CD4-positive, alpha-beta T cell treated with Interferon gamma for 1 hour (primary cell): ENCODE measurements around the gene ICE2.

Experiments used
- DNase-seq: peaks from one replicate; pipeline ENCODE4 v3.0.0-alpha.2; 2020

The ICE2 gene

DNA sequence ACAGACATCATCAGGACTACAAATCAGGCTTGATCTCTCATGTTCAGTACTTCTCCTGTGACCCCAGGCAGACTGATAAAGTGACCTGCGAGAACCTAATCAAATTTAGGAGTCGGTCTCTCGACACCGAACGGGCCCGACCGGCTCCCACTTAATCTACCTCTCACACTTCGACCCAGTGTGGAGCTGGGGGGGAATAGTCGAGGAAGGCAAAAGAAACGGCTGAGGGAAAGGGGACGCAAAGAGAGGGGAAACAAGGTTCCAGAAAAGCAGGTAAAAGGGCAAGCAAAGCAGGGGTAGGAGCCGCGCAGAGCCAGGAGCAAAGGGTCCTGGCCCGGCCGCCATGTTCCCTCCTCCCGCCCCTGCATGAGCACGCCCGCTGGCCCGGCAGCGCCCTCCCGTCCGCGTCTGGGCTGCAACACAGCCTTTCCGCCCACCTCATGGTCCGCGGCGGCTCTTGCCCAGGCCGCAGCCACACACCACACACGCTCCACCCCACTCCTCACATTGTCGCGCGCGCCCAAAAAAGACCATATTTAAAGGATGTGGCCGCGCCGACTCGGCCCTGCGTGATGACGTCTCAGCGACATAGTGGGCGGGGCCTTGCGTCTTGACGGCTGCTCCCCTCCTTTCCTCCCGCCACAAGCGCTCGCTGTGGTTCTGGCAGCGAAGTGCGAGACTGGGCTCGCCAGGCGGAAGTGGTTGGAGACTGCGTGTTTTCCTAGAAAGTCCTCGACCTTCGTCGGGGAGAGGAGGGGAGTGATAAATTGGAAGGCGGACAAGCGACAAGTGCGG, at the start of gene ICE2:
Gene ICE2 (minus strand): TSS at position 577 of the 795 bp plus-strand sequence. CDS start 1,165 bp downstream, outside the sequence.
- DNase-seq: peak; percentile 95

DNA sequence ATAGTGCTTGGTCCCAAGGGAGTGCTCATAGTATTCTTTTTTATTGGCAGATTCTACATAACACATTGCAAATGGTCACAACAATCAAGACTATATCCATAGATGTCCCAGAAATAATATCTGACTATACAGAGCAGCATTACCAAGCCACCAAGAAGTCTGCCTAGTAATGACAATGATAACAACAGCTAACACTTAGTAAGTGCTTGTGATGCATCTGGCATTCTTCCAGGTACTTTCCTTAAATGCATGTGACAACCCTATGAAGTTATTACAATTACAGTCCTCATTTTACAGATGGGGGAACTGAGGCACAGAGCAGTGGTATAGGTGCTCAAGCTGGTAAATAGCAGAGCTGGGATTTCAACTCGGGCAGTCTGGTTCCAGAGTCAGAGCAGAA, 49.6 kb upstream of the ICE2 start:
- no peak for DNase-seq

DNA sequence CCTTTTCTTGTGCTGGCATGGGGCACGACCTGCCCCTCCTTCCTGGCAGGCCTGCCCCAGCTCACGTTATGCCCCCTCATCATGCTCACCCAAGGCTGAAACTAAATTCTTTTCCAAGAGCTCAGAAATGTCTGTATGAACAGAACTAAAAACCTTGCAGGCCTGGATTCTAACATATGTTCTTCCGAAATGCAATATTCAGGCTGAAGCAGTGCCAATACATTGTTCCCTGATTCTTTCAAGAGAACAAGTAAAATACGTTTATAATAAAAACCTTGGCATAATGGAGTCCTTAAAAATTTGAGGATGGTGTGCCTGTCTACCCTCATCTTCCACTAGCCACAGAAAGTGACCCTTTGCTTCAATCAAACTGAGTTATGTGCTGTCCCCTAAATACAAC, 48.5 kb upstream of the ICE2 start:
- DNase-seq: no peak

- no peak for DNase-seq
Observed at GRCh38 chr15:60526127-60526616, 47.2 kb upstream of the ICE2 start.

DNA sequence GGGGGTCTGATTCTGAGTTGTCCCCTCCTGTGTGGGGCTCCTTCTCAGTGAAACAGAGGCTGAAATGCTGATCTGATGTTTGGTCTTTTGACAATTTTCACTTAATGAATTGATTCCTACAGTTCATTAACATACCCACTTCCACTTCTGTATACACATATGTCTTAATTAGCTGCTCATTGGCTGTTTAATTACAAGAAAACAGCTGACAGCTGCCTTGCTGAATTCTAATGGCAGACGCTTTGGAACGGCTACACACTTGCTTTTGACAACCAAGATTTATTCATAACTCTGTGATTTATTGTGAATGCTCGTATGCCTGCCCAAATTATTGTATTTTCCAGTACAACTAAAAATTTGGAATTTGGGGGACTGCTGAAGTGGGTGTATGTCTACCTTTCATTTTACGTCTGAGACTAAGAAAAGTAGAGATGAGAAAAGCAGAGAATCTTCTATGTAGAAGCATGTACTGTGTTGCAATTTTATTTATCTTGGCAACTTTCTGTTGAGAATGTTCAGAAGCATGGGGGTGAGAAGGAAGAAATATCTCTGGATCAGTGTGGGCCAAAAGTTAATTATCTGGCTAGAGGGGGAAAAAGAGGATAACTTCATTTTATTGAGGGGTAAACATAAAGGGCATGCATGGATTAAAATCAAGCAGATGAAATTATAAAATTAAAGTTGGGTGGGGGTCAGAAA, 46.5 kb upstream of the ICE2 start:
- no peak for DNase-seq

DNA sequence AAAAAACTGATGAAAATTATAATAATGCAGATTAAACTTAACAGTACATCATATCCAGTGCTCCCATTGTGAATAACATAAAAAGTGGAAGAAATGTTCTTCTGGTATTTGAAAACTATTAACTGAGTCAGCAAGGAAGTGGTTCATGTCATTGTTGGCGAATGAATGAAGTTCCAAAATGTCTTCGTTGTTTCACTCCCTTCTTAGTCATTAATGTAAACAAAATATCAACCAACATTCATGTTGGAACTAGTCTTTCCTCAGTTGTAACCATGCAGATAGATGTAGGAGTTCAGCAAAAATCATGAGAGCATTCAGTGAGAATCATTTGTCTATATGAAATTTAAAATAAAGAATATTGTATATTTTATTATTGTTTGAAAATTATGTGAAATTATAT, 44.1 kb upstream of the ICE2 start:
- DNase-seq: no peak

DNA sequence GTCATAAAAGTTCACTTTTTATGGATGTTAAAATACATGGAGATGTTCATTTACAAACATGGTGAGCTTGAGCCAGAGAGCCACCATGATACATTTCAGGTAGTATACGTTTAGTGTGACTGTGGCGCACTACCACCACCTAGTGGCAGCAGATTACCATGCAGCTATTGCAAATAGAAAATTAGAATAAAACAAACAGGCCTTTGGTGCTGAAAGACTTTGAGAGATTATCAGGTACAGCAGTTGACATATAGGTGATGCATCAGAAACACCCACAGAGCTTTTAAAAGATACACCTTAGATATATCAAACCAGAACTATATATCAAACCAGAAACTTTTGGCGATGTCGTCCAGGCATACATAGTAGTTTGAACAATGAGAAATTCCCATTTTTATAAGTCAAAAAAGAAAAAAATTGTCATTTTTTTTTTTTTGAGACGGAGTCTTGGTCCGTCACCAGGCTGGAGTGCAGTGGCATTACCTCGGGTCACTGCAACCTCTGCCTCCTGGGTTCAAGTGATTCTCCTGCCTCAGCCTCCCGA, 42.0 kb upstream of the ICE2 start:
- DNase-seq: peak; percentile 68

DNA sequence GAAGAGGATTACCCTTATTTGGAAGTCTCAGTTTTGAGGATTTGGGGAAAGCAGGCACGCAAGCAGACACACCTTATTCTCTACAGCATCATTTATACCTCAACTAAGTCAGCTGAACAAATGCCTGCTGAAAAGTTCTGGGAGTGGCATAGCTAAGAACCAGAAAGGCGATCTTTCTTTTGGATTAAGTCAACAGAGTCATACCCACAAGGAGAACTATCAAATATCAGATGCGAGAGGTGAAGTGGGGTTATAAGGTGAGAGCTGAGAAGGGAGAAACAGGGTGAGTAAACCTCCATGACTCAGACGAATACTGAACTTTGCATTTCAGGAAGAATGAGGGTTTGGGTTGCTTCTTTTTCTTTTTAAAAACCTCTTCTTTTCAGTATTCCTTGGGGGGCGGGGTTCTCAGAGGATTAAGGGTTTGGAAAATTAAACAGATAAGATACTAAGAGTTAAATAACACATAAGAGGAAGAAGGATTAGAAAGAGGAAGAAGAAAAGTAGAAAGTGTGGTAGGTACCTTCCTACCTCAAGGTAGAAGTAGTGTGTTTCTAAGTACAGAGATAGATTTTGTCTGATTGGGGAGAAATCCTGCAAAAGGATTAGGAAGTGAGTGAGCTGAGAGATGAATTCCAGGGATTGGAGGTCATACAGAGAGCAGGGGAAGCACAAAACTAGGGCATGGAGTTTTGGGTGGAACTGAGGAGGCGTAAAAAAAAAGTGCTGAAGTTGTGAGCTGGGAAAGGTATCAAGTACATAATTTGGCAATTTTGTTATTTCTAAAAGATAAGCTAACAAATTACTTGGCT, 41.3 kb upstream of the ICE2 start:
- DNase-seq: no peak

DNA sequence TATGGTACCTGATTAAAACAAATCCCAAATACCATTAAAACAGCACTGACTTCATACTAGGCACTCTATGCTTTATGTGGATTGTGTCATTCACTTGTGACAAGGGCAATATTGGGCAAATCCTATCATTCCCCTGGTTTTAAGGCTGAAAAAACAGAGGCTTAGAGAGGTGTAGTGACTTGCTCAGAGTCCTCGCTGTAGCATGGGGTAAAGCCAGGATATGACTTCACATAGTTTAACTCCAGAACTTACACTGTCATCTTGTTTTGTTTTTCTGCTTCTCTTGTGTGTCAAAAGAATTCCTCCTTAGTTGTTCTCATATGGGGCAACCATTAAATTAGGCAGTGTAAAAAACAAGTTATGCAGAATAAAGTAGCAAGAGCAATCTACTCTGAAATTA, 40.3 kb upstream of the ICE2 start:
- no peak for DNase-seq

- DNase-seq: no peak
Observed at GRCh38 chr15:60518511-60518910, 39.6 kb upstream of the ICE2 start.

GRCh38 chr15:60514261-60514881, 35.4 kb upstream of the ICE2 start:
- DNase-seq: no peak

GRCh38 chr15:60513676-60514075, 34.7 kb upstream of the ICE2 start:
- no peak for DNase-seq

- no peak for DNase-seq
Observed at GRCh38 chr15:60512937-60513336, 34.0 kb upstream of the ICE2 start.

GRCh38 chr15:60511351-60512031, 32.5 kb upstream of the ICE2 start:
- no peak for DNase-seq

DNA sequence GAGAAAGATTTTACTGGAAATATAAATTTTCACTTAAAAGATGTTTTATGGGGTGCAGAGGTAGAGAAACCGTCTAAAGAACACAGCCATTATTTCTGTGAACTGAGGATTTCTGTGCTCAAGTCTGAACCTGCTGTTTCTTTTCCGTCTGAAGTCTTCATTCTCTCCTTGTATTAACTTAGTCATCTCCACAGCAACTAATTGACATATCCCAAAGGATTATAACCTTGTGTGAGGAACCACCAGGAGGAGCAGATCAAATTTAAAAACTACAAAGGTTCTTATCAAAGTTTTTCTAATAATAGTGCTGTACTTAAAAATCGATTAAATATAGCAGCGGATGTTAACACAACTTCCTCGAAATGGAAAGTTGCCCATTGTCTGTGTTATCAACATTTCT, 31.1 kb upstream of the ICE2 start:
- DNase-seq: no peak

DNA sequence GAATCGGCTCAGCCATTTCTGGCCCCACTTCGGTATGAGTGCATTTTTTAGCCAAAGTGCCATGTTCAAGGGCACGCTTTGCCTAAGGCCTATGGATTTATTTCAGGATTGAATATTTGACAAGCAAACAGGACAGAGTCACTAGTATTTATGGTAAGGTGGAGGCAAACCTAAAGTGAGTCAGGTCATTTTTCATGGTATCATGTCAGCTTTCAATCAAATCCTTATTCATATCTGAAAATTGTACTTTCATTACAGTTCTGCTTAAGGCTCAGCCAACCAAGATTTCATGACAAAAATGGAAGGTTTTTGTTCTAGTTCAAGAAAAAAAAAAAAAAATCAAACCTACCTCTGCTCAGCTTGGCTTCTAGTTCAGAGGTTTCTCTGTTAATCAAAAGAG, 30.5 kb upstream of the ICE2 start:
- DNase-seq: no peak

- DNase-seq: no peak
Observed at GRCh38 chr15:60508442-60508841, 29.5 kb upstream of the ICE2 start.

DNA sequence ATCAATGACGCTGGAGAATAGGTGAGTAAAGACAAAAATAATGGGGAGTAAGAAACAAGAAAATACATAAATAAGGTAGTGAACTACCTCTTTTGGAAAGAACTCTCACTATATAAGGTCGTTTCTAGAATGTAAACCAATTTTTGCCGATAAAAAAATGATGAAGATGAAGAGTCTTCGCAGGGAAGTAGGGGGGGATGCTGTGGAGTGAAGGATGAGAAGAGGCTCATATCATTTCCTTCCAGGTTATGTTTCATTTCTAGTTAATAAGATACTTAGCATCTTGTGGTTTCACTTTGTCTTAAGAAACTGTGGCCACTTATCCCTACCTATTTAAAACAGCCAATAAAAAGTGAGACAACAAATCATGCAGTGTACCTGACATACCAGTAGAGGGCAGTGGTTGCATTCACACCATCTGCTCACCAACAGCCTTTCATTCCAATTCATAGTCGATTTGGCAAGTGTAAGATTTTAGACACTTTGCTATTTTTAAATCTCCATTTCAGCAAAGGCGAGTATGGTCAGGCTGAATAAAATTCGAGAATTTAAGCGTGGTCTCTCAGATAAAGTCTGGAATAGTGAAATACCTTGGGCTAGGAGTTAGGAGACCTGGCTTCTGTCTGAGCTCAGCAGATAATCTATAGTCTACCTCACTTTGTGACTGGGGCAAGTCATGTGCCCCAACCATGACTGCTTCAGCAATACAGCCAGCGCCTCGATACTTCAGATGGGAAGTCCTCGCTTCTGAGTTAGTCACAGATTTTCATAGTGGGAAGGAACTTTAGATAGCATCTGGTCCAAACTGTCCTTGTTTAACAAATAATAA, 28.9 kb upstream of the ICE2 start:
- peak; percentile 54 for DNase-seq

DNA sequence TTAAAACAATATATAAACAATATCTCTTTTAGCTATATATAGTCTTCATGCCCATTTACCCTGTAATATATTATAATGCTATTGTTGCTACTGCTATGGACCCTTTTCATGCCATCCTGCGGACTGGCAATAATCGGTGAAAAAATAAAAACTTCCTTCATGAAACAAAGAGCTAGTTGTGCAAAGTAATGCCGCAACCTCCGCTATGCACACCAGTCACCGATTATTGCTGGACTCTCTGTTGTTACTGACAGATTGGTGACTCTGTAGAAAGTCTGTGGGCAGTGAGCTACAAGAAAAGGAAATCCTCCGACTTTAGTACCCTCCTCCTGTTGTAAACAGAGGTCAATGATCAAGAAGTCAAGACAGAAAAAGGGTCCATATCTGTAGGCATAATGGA, 17.9 kb upstream of the ICE2 start:
- DNase-seq: no peak

GRCh38 chr15:60494108-60494507, 15.2 kb upstream of the ICE2 start:
- DNase-seq: no peak

DNA sequence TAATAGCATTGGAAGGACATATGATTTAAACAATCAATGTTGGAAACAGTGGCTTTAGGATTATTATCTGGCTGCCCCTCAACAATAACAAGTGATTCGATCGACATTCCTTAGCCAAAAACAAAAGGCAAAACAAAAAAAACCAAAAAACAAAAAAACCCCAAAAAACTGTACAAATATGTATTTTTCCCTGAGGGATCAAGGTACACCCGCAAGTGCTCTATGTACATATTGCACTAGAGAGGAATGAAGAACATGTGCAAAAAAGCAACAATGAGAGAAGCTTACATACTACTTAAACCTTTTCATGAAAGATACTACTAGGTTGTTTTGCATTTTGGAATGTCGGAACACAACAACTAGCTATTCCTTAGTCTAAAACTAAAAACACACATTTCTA, 14.2 kb upstream of the ICE2 start:
- no peak for DNase-seq
